PC-3 (cell line): ENCODE measurements around the gene HIBADH. TPM values are rescaled to one million over a fixed set of nuclear protein-coding genes. Genes with fewer than 3 reads are reported as not detected.
A peak's percentile ranks its signal among the peaks of the same experiment; 100 is the strongest.

Source experiments
- ATAC-seq: fragments of 200-7000 bp; cut with Tn5 transposase; 2 replicates; pipeline ENCODE4 v1.9.1; 2020; ENCODE audit warnings: mild to moderate bottlenecking, moderate library complexity
- BruUV-seq: library from RNA; stranded (reverse); fragments of 400-500 nt; replicated peaks from 2 replicates; lab custom pipeline; 2021; lab: Mats Ljungman, UMichigan
- CTCF ChIA-PET: fragments of 300-600 bp; sonication (Branson Sonifier 250); formaldehyde crosslinking; loops from one replicate; lab custom pipeline; 2022; ENCODE audit warnings: antibody characterized with exemption; lab: Charles Lee
- POLR2A ChIA-PET: fragments of 300-600 bp; sonication (Branson Sonifier 250); formaldehyde crosslinking; loops from one replicate; lab custom pipeline; 2022; ENCODE audit warnings: antibody characterized with exemption; ENCODE audit not compliant: unreplicated experiment; lab: Charles Lee
- DNase-seq: peaks from one replicate; pipeline ENCODE4 v3.0.0-alpha.2; 2015
- H2AFZ ChIP-seq: fragments of 300-600 bp; sonication (generic); 2 replicates; pipeline ENCODE4 v1.6.0; 2016; ENCODE audit warnings: antibody characterized with exemption, low read length
- H3F3A ChIP-seq: fragments of 300-600 bp; sonication (generic); one replicate; pipeline ENCODE4 v1.6.0; 2017; ENCODE audit warnings: antibody characterized with exemption, low read length, control low read depth, mild to moderate bottlenecking; ENCODE audit not compliant: unreplicated experiment
- H3K27ac ChIP-seq: fragments of 300-600 bp; sonication (generic); 2 replicates; pipeline ENCODE4 v1.5.1; 2016; ENCODE audit warnings: mild to moderate bottlenecking, low read length
- H3K27me3 ChIP-seq: fragments of 300-600 bp; sonication (generic); 2 replicates; pipeline ENCODE4 v1.6.1; 2016; ENCODE audit warnings: low read length, mixed read lengths
- H3K36me3 ChIP-seq: fragments of 300-600 bp; sonication (generic); 2 replicates; pipeline ENCODE4 v1.6.1; 2016; ENCODE audit warnings: low read depth, mixed run types, low read length, mixed read lengths
- H3K4me1 ChIP-seq: fragments of 300-600 bp; sonication (generic); 2 replicates; pipeline ENCODE4 v1.5.1; 2016; ENCODE audit warnings: low read length; ENCODE audit not compliant: insufficient read depth
- H3K4me2 ChIP-seq: fragments of 300-600 bp; sonication (generic); 2 replicates; pipeline ENCODE4 v1.6.0; 2016; ENCODE audit warnings: low read length
- H3K4me3 ChIP-seq: fragments of 300-600 bp; sonication (generic); 2 replicates; pipeline ENCODE4 v1.5.1; 2016; ENCODE audit warnings: mild to moderate bottlenecking, low read length, mixed read lengths
- H3K79me2 ChIP-seq: fragments of 300-600 bp; sonication (generic); 2 replicates; pipeline ENCODE4 v1.6.1; 2017; ENCODE audit warnings: low read length, mixed read lengths
- H3K9ac ChIP-seq: fragments of 300-600 bp; sonication (generic); 2 replicates; pipeline ENCODE4 v1.6.0; 2016; ENCODE audit warnings: mild to moderate bottlenecking, low read length
- H3K9me2 ChIP-seq: fragments of 300-600 bp; sonication (generic); replicated peaks from 2 replicates; pipeline ENCODE4 v1.6.1; 2016; ENCODE audit warnings: mixed run types, low read length, mixed read lengths
- H3K9me3 ChIP-seq: fragments of 300-600 bp; sonication (generic); 2 replicates; pipeline ENCODE4 v1.6.1; 2016; ENCODE audit warnings: low read length, mixed read lengths
- H4K20me1 ChIP-seq: fragments of 300-600 bp; sonication (generic); 2 replicates; pipeline ENCODE4 v1.6.1; 2016; ENCODE audit warnings: low read length, mixed read lengths
- CTCF ChIP-seq: fragments of 300-600 bp; sonication (generic); conservative IDR thresholded peaks from 2 replicates; pipeline ENCODE4 v1.5.1; 2017; ENCODE audit warnings: antibody characterized with exemption, low read depth, mild to moderate bottlenecking, low read length
- EZH2 ChIP-seq: fragments of 300-600 bp; sonication (generic); IDR thresholded peaks from one replicate; pipeline ENCODE4 v1.6.1; 2017; ENCODE audit warnings: antibody characterized with exemption, mild to moderate bottlenecking, low read length; ENCODE audit not compliant: unreplicated experiment
- EZH2phosphoT487 ChIP-seq: fragments of 300-600 bp; sonication (generic); IDR thresholded peaks from 2 replicates; pipeline ENCODE4 v1.6.1; 2018; ENCODE audit warnings: mild to moderate bottlenecking, antibody characterized with exemption, low read length, borderline replicate concordance
- intact Hi-C: fragments of 100-400 bp; cut with micrococcal nuclease; formaldehyde crosslinking; loops from 2 replicates; pipeline ENCODE4 v1.9.0; 2023
- total RNA-seq: library from RNA; depleted of rRNA; stranded (reverse); fragments of >200 nt; gene quantifications from 2 replicates; pipeline ENCODE4 v1.2.3, GENCODE V29; 2014

HIBADH gene
- total RNA-seq, 1 experiment from 2014 or later = 45.8 TPM

- peaks cover 31% of the 10 kb centered on the region for H3K36me3 ChIP-seq
- intact Hi-C loops = no loop called here
- BruUV-seq = no TSS peak
- DNase-seq (peak; percentile 8), ATAC-seq (no peak)
- no peak overlapping the region for H3K4me3 ChIP-seq
- TF ChIP-seq EZH2 (no peak), EZH2phosphoT487 (no peak), CTCF (no peak)
- H4K20me1 ChIP-seq = no peaks in the 10 kb centered on the region
- POLR2A ChIA-PET = interaction anchor here (0.7 kb wide), 1 partner anchor 74 kb away, joined by 4 read pairs; no protein-coding TSS in a partner anchor
- H3K4me1 ChIP-seq = no peaks in the 10 kb centered on the region
- no peak overlapping the region for H3K4me2 ChIP-seq
- peaks cover 24% of the 10 kb centered on the region for H3K9me3 ChIP-seq
- no peak overlapping the region for H3K9ac ChIP-seq
- CTCF ChIA-PET = no interaction called here
- H3K27me3 ChIP-seq = no peaks in the 10 kb centered on the region
- H3F3A ChIP-seq = no peaks in the 10 kb centered on the region
- no peaks in the 10 kb centered on the region for H3K9me2 ChIP-seq
- 0 out of 2 replicates have a peak, but pooled peaks cover 4% of the 10 kb centered on the region for H3K79me2 ChIP-seq
- H2AFZ ChIP-seq = no peak overlapping the region
- no peak overlapping the region for H3K27ac ChIP-seq
These were observed 43.2 kb downstream of the HIBADH start for GRCh38 chr7:27619492-27619891.

- POLR2A ChIA-PET = interaction anchor here (0.8 kb wide), 1 partner anchor 512 kb away, joined by 4 read pairs; no protein-coding TSS in a partner anchor
- ATAC-seq = no peak
- no TSS peak for BruUV-seq
These were observed 44.9 kb downstream of the HIBADH start for GRCh38 chr7:27617651-27618381.

More at GRCh38 chr7:27617651-27618381, 44.9 kb downstream of the HIBADH start:
- no peaks in the 10 kb centered on the region for H4K20me1 ChIP-seq
- H3K9me2 ChIP-seq = no peaks in the 10 kb centered on the region
- CTCF ChIA-PET = no interaction called here
- H3K9ac ChIP-seq = no peak overlapping the region
- TF ChIP-seq EZH2 (no peak), EZH2phosphoT487 (no peak), CTCF (no peak)
- intact Hi-C loops = no loop called here
- H3K4me1 ChIP-seq = no peaks in the 10 kb centered on the region
- peaks cover 31% of the 10 kb centered on the region for H3K36me3 ChIP-seq
- no peak overlapping the region for H3K4me3 ChIP-seq
- no peak overlapping the region for H3K4me2 ChIP-seq
- H2AFZ ChIP-seq = no peak overlapping the region
- H3K79me2 ChIP-seq = 0 out of 2 replicates have a peak, but pooled peaks cover 4% of the 10 kb centered on the region
- H3K27ac ChIP-seq = no peak overlapping the region
- H3K27me3 ChIP-seq = no peaks in the 10 kb centered on the region
- H3F3A ChIP-seq = no peaks in the 10 kb centered on the region
- H3K9me3 ChIP-seq = peaks cover 24% of the 10 kb centered on the region
- no peak for DNase-seq
